DOHH2 (cell line): Measurements from ENCODE around the gene HECW1.

ENCODE experiments used
- H3F3A ChIP-seq: fragments of 200-600 bp; sonication (generic), shearing (Covaris generic); 2 replicates; pipeline ENCODE4 v1.6.0; 2016; ENCODE audit warnings: antibody characterized with exemption, mild to moderate bottlenecking; ENCODE audit not compliant: control insufficient read depth, insufficient read depth
- H3K27ac ChIP-seq: fragments of 200-600 bp; sonication (generic); 2 replicates; pipeline ENCODE4 v1.5.1; 2014; ENCODE audit warnings: low read depth, mild to moderate bottlenecking, low read length, moderate library complexity
- H3K27me3 ChIP-seq: fragments of 200-600 bp; sonication (generic); 2 replicates; pipeline ENCODE4 v1.6.1; 2014; ENCODE audit warnings: mild to moderate bottlenecking, low read length, mixed read lengths; ENCODE audit not compliant: control insufficient read depth
- H3K36me3 ChIP-seq: fragments of 200-600 bp; sonication (generic); 2 replicates; pipeline ENCODE4 v1.6.1; 2014; ENCODE audit warnings: mild to moderate bottlenecking, low read length, moderate library complexity, mixed read lengths; ENCODE audit not compliant: control insufficient read depth
- H3K4me1 ChIP-seq: fragments of 200-600 bp; sonication (generic); 2 replicates; pipeline ENCODE4 v1.6.1; 2014; ENCODE audit warnings: mild to moderate bottlenecking, low read length, mixed read lengths; ENCODE audit not compliant: control insufficient read depth
- H3K4me2 ChIP-seq: fragments of 200-600 bp; sonication (generic); 2 replicates; pipeline ENCODE4 v1.6.0; 2014; ENCODE audit warnings: mild to moderate bottlenecking, low read length, moderate library complexity
- H3K4me3 ChIP-seq: fragments of 200-600 bp; sonication (generic); 2 replicates; pipeline ENCODE4 v1.5.1; 2014; ENCODE audit warnings: mild to moderate bottlenecking, low read length, mixed read lengths
- H3K79me2 ChIP-seq: fragments of 200-600 bp; sonication (generic); 2 replicates; pipeline ENCODE4 v1.6.1; 2014; ENCODE audit warnings: mild to moderate bottlenecking, low read length, mixed read lengths; ENCODE audit not compliant: control insufficient read depth
- H3K9me2 ChIP-seq: fragments of 200-600 bp; sonication (generic); replicated peaks from 2 replicates; pipeline ENCODE4 v1.6.1; 2014; ENCODE audit warnings: mild to moderate bottlenecking, low read length, mixed read lengths; ENCODE audit not compliant: control insufficient read depth
- H3K9me3 ChIP-seq: fragments of 200-600 bp; sonication (generic); 2 replicates; pipeline ENCODE4 v1.6.1; 2014; ENCODE audit warnings: antibody characterized with exemption, low read length, mixed read lengths; ENCODE audit not compliant: control insufficient read depth, insufficient read depth
- H4K20me1 ChIP-seq: fragments of 200-600 bp; sonication (generic); 2 replicates; pipeline ENCODE4 v1.6.0; 2014; ENCODE audit warnings: low read depth, mild to moderate bottlenecking, antibody characterized with exemption, low read length, moderate library complexity; ENCODE audit not compliant: control insufficient read depth, insufficient read depth
- CTCF ChIP-seq: fragments of 200-600 bp; sonication (generic); IDR thresholded peaks from one replicate; pipeline ENCODE4 v1.5.1; 2014; ENCODE audit warnings: antibody characterized with exemption, mild to moderate bottlenecking, low read depth, low read length; ENCODE audit not compliant: poor library complexity, severe bottlenecking
- EZH2phosphoT487 ChIP-seq: fragments of 200-600 bp; sonication (generic); IDR thresholded peaks from 2 replicates; pipeline ENCODE4 v1.6.1; 2017; ENCODE audit warnings: borderline replicate concordance, mild to moderate bottlenecking, antibody characterized with exemption, low read length, moderate library complexity, mixed read lengths

Gene HECW1

GRCh38 chr7:43612128-43612527 lies 499.7 kb downstream of the HECW1 start:
- H3F3A ChIP-seq: peaks cover 5% of the 10 kb centered on the region; the same call in 1 of the 2 replicates
- H3K9me3 ChIP-seq: no peaks in the 10 kb centered on the region
- H3K36me3 ChIP-seq: peaks cover 88% of the 10 kb centered on the region
- H3K4me2 ChIP-seq: no peak overlapping the region
- no peak overlapping the region for H3K27ac ChIP-seq
- no peak overlapping the region for H3K4me3 ChIP-seq
- H3K9me2 ChIP-seq: no peaks in the 10 kb centered on the region
- H3K4me1 ChIP-seq: peaks cover 26% of the 10 kb centered on the region
- peaks cover 93% of the 10 kb centered on the region for H3K79me2 ChIP-seq
- H4K20me1 ChIP-seq: peaks cover 9% of the 10 kb centered on the region; the same call in 1 of the 2 replicates
- no peak for TF ChIP-seq EZH2phosphoT487
- TF ChIP-seq CTCF: no peak
- no peaks in the 10 kb centered on the region for H3K27me3 ChIP-seq

- Histone ChIP-seq H3K9me2 (no peaks in the 10 kb centered on the region), H3K27me3 (no peaks in the 10 kb centered on the region), H4K20me1 (peaks cover 14% of the 10 kb centered on the region; the same call in 1 of the 2 replicates), H3K36me3 (peaks cover 90% of the 10 kb centered on the region), H3K4me2 (no peak overlapping the region), H3F3A (peaks cover 5% of the 10 kb centered on the region; the same call in 1 of the 2 replicates), H3K4me1 (peaks cover 32% of the 10 kb centered on the region), H3K27ac (no peak overlapping the region), H3K4me3 (no peak overlapping the region), H3K79me2 (peaks cover 93% of the 10 kb centered on the region), H3K9me3 (no peaks in the 10 kb centered on the region)
- TF ChIP-seq EZH2phosphoT487 (no peak), CTCF (no peak)
Measured at GRCh38 chr7:43612599-43613589, 500.4 kb downstream of the HECW1 start.
